Neural cell (in vitro differentiated cells): ENCODE measurements around the gene MAPK7. TPM values are rescaled to one million over a fixed set of nuclear protein-coding genes. Genes with fewer than 3 reads are reported as not detected.
"Not testable (repeated sequence)": the region's sequence is repeated elsewhere in the genome, so short reads cannot be mapped to it uniquely, and the experiment has no call there.

Source experiments
- H2AFZ ChIP-seq: fragments of 200-600, 300-800 bp; sonication (generic), shearing (Covaris generic); 2 replicates; pipeline ENCODE4 v1.6.0; 2014; ENCODE audit warnings: low read depth, mild to moderate bottlenecking, antibody characterized with exemption, low read length, moderate library complexity
- H3F3A ChIP-seq: fragments of 200-600 bp; shearing (Covaris generic); 2 replicates; pipeline ENCODE4 v1.6.1; 2016; ENCODE audit warnings: mild to moderate bottlenecking, moderate library complexity, mixed read lengths, antibody characterized with exemption, low read length; ENCODE audit not compliant: insufficient read depth, poor library complexity, severe bottlenecking
- H3K27ac ChIP-seq: fragments of 200-600, 300-800 bp; sonication (generic), shearing (Covaris generic); 2 replicates; pipeline ENCODE4 v1.5.1; 2014; ENCODE audit warnings: mild to moderate bottlenecking, low read length, moderate library complexity
- H3K27me3 ChIP-seq: fragments of 300-800, 200-600 bp; sonication (generic), shearing (Covaris generic); 2 replicates; pipeline ENCODE4 v1.6.0; 2014; ENCODE audit warnings: mild to moderate bottlenecking, low read depth, low read length, moderate library complexity; ENCODE audit not compliant: insufficient read depth
- H3K36me3 ChIP-seq: fragments of 300-800, 200-600 bp; sonication (generic), shearing (Covaris generic); 2 replicates; pipeline ENCODE4 v1.5.1; 2014; ENCODE audit warnings: mild to moderate bottlenecking, antibody characterized with exemption, low read length, moderate library complexity; ENCODE audit not compliant: insufficient read depth
- H3K4me2 ChIP-seq: fragments of 300-800, 200-600 bp; sonication (generic), shearing (Covaris generic); 2 replicates; pipeline ENCODE4 v1.6.0; 2014; ENCODE audit warnings: mild to moderate bottlenecking, low read length
- H3K4me3 ChIP-seq: fragments of 300-800, 200-600 bp; sonication (generic), shearing (Covaris generic); 2 replicates; pipeline ENCODE4 v1.5.1; 2014; ENCODE audit warnings: mild to moderate bottlenecking, low read length, moderate library complexity
- H3K79me2 ChIP-seq: fragments of 200-600 bp; shearing (Covaris generic); replicated peaks from 2 replicates; pipeline ENCODE4 v1.6.0; 2014; ENCODE audit warnings: mild to moderate bottlenecking, low read length, moderate library complexity; ENCODE audit not compliant: insufficient read depth
- H3K9ac ChIP-seq: fragments of 300-800, 200-600 bp; sonication (generic), shearing (Covaris generic); 2 replicates; pipeline ENCODE4 v1.6.1; 2016; ENCODE audit warnings: mild to moderate bottlenecking, low read length, mixed read lengths
- H3K9me2 ChIP-seq: fragments of 200-600 bp; shearing (Covaris generic); 2 replicates; pipeline ENCODE4 v1.6.1; 2016; ENCODE audit warnings: mild to moderate bottlenecking, low read length, mixed read lengths; ENCODE audit not compliant: insufficient read depth
- H3K9me3 ChIP-seq: fragments of 200-600, 300-800 bp; sonication (generic), shearing (Covaris generic); 2 replicates; pipeline ENCODE4 v1.6.1; 2016; ENCODE audit warnings: mild to moderate bottlenecking, mixed run types, low read length, moderate library complexity, mixed read lengths
- H4K20me1 ChIP-seq: fragments of 200-600 bp; shearing (Covaris generic); 2 replicates; pipeline ENCODE4 v1.6.1; 2016; ENCODE audit warnings: mild to moderate bottlenecking, mixed run types; ENCODE audit not compliant: insufficient read depth
- EP300 ChIP-seq: fragments of 450-650 bp; conservative IDR thresholded peaks from 2 replicates; pipeline ENCODE4 v1.6.1; 2014; ENCODE audit warnings: antibody characterized with exemption, mild to moderate bottlenecking, moderate library complexity; ENCODE audit not compliant: poor library complexity, severe bottlenecking
- EZH2 ChIP-seq: fragments of 200-600, 300-800 bp; shearing (Covaris generic), sonication (generic); IDR thresholded peaks from 2 replicates; pipeline ENCODE4 v1.6.1; 2014; ENCODE audit warnings: antibody characterized with exemption, low read length, borderline replicate concordance, mild to moderate bottlenecking; ENCODE audit not compliant: insufficient read depth, poor library complexity, severe bottlenecking
- MXI1 ChIP-seq: fragments of 450-650 bp; conservative IDR thresholded peaks from 2 replicates; pipeline ENCODE4 v1.6.1; 2014; ENCODE audit warnings: antibody characterized with exemption, mild to moderate bottlenecking; ENCODE audit not compliant: poor library complexity, severe bottlenecking
- POLR2AphosphoS5 ChIP-seq: IDR thresholded peaks from 2 replicates; pipeline ENCODE4 v1.6.1; 2012
- RAD21 ChIP-seq: fragments of 450-650 bp; conservative IDR thresholded peaks from 2 replicates; pipeline ENCODE4 v1.6.1; 2014; ENCODE audit warnings: antibody characterized with exemption, mild to moderate bottlenecking, moderate library complexity
- REST ChIP-seq: IDR thresholded peaks from 2 replicates; pipeline ENCODE4 v1.6.1; 2012; ENCODE audit warnings: borderline replicate concordance
- SMC3 ChIP-seq: fragments of 450-650 bp; conservative IDR thresholded peaks from 2 replicates; pipeline ENCODE4 v1.6.1; 2014; ENCODE audit warnings: antibody characterized with exemption, mild to moderate bottlenecking, moderate library complexity; ENCODE audit not compliant: poor library complexity
- TAF1 ChIP-seq: IDR thresholded peaks from 2 replicates; pipeline ENCODE4 v1.6.1; 2012; ENCODE audit warnings: low read depth
- polyA plus RNA-seq: library from polyadenylated mRNA; depleted of rRNA; stranded (reverse); fragments of >200 nt; gene quantifications from 2 replicates; pipeline ENCODE4 v1.2.3, GENCODE V29; 2014
- TF ChIP-seq, protein P1 (sequence below): fragments of 450-650 bp; IDR thresholded peaks from 2 replicates; pipeline ENCODE4 v1.5.1; 2014; ENCODE audit warnings: antibody characterized with exemption, mild to moderate bottlenecking, moderate library complexity; ENCODE audit not compliant: poor library complexity, severe bottlenecking

The MAPK7 gene
- polyA plus RNA-seq, 1 donor from 2014 or later = 18.8 TPM

GRCh38 chr17:19348806-19349205, 29.5 kb upstream of the MAPK7 start:
- H3K36me3 ChIP-seq = no peaks in the 10 kb centered on the region

DNA sequence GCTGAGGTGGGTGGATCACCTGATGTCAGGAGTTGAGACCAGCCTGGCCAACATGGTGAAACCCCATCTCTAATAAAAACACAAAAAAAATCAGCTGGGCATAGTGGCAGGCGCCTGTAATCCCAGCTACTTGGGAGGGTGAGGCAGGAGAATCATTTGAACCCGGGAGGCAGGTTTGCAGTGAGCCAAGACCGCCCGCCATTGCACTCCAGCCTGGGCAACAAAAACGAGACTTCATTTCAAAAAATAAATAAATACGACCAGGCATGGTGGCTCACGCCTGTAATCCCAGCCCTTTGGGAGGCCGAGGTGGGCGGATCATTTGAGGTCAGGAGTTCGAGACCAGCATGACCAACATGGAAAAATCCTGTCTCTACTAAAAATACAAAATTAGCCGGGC, 24.9 kb upstream of the MAPK7 start:
- not testable (repeated sequence) for H3K27me3 ChIP-seq, H3K9me3 ChIP-seq, H3K9me2 ChIP-seq, H3K4me2 ChIP-seq, H3K9ac ChIP-seq, H3K36me3 ChIP-seq, H4K20me1 ChIP-seq, H3K79me2 ChIP-seq, H3K27ac ChIP-seq, H3K4me3 ChIP-seq, H2AFZ ChIP-seq, H3F3A ChIP-seq

More at GRCh38 chr17:19348806-19349205, 29.5 kb upstream of the MAPK7 start:
- Histone ChIP-seq H3K9me2 (no peaks in the 10 kb centered on the region), H3K27ac (no peak overlapping the region), H3K4me3 (no peak overlapping the region), H3K9ac (no peak overlapping the region), H2AFZ (no peak overlapping the region), H3K79me2 (no peaks in the 10 kb centered on the region), H4K20me1 (no peaks in the 10 kb centered on the region), H3K4me2 (no peak overlapping the region), H3K9me3 (no peaks in the 10 kb centered on the region), H3F3A (no peaks in the 10 kb centered on the region), H3K27me3 (no peaks in the 10 kb centered on the region)
- no peak for TF ChIP-seq EP300
- no peak for TF ChIP-seq REST
- no peak for TF ChIP-seq POLR2AphosphoS5
- no peak for TF ChIP-seq EZH2
- TF ChIP-seq TAF1 = no peak
- TF ChIP-seq SMC3 = no peak
- TF ChIP-seq, protein P1, sequence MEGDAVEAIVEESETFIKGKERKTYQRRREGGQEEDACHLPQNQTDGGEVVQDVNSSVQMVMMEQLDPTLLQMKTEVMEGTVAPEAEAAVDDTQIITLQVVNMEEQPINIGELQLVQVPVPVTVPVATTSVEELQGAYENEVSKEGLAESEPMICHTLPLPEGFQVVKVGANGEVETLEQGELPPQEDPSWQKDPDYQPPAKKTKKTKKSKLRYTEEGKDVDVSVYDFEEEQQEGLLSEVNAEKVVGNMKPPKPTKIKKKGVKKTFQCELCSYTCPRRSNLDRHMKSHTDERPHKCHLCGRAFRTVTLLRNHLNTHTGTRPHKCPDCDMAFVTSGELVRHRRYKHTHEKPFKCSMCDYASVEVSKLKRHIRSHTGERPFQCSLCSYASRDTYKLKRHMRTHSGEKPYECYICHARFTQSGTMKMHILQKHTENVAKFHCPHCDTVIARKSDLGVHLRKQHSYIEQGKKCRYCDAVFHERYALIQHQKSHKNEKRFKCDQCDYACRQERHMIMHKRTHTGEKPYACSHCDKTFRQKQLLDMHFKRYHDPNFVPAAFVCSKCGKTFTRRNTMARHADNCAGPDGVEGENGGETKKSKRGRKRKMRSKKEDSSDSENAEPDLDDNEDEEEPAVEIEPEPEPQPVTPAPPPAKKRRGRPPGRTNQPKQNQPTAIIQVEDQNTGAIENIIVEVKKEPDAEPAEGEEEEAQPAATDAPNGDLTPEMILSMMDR = no peak
- TF ChIP-seq RAD21 = no peak
- TF ChIP-seq MXI1 = no peak

GRCh38 chr17:19354748-19355147, 23.6 kb upstream of the MAPK7 start:
- Histone ChIP-seq H4K20me1 (no peaks in the 10 kb centered on the region), H3K9me3 (no peaks in the 10 kb centered on the region), H3F3A (no peaks in the 10 kb centered on the region), H3K9ac (no peak overlapping the region), H3K9me2 (no peaks in the 10 kb centered on the region), H3K36me3 (peaks cover 10% of the 10 kb centered on the region), H3K27me3 (no peaks in the 10 kb centered on the region), H3K27ac (no peak overlapping the region), H2AFZ (no peak overlapping the region), H3K79me2 (no peaks in the 10 kb centered on the region), H3K4me3 (no peak overlapping the region), H3K4me2 (no peak overlapping the region)
- no peak for TF ChIP-seq REST
- no peak for TF ChIP-seq SMC3
